Amygdala (tissue), 56 donors: ENCODE measurements around the gene GLI3.

Experiments used
- DNase-seq, 56 donors: peaks; one replicate each; lab custom pipeline; 2025; lab: John Stamatoyannopoulos, UW

GLI3 gene

GRCh38 chr7:41955893-41956675, 280.9 kb downstream of the GLI3 start:
- peak in 51 of 56 donors; percentile 26 to 91 (median 73) for DNase-seq

GRCh38 chr7:41955451-41955850, 281.6 kb downstream of the GLI3 start:
- no peak for DNase-seq

GRCh38 chr7:41954976-41955375, 282.0 kb downstream of the GLI3 start:
- DNase-seq = no peak

- DNase-seq = no peak
These were observed 288.5 kb downstream of the GLI3 start for GRCh38 chr7:41948503-41948902.

- peak; percentile 5 to 81 (median 62) for DNase-seq
These were observed 293.9 kb downstream of the GLI3 start for GRCh38 chr7:41943094-41943577.

- peak in 8 of 56 donors; percentile 9 to 60 (median 28) for DNase-seq
These were observed 294.4 kb downstream of the GLI3 start for GRCh38 chr7:41942468-41943093.

- peak in 50 of 56 donors; percentile 5 to 83 (median 35) for DNase-seq
These were observed 296.2 kb downstream of the GLI3 start for GRCh38 chr7:41940760-41941343.

- no peak for DNase-seq
These were observed 298.6 kb downstream of the GLI3 start for GRCh38 chr7:41938371-41938770.

GRCh38 chr7:41933427-41933826, 303.6 kb downstream of the GLI3 start:
- DNase-seq = no peak

GRCh38 chr7:41931263-41931646, 305.8 kb downstream of the GLI3 start:
- DNase-seq = no peak

GRCh38 chr7:41930538-41931262, 306.3 kb downstream of the GLI3 start:
- DNase-seq = no peak

- DNase-seq = no peak
These were observed 308.2 kb downstream of the GLI3 start for GRCh38 chr7:41928781-41929180.

- no peak for DNase-seq
These were observed 308.8 kb downstream of the GLI3 start for GRCh38 chr7:41928166-41928565.

- no peak for DNase-seq
These were observed 309.6 kb downstream of the GLI3 start for GRCh38 chr7:41927380-41927779.

- no peak for DNase-seq
These were observed 311.1 kb downstream of the GLI3 start for GRCh38 chr7:41925946-41926345.

- DNase-seq = no peak
These were observed 312.2 kb downstream of the GLI3 start for GRCh38 chr7:41924796-41925195.

GRCh38 chr7:41922373-41922772, 314.6 kb downstream of the GLI3 start:
- no peak for DNase-seq

- no peak for DNase-seq
These were observed 315.5 kb downstream of the GLI3 start for GRCh38 chr7:41921453-41921981.

- DNase-seq = no peak
These were observed 318.4 kb downstream of the GLI3 start for GRCh38 chr7:41918597-41918996.

- no peak for DNase-seq
These were observed 320.5 kb downstream of the GLI3 start for GRCh38 chr7:41916450-41916927.
